Neural cell (in vitro differentiated cells): ENCODE results near the gene BMERB1. TPM values are rescaled to one million over a fixed set of nuclear protein-coding genes. Genes with fewer than 3 reads are reported as not detected.
A peak's percentile ranks its signal among the peaks of the same experiment; 100 is the strongest.
"Not testable (repeated sequence)": the region's sequence is repeated elsewhere in the genome, so short reads cannot be mapped to it uniquely, and the experiment has no call there.

ENCODE experiments used
- H2AFZ ChIP-seq: fragments of 200-600, 300-800 bp; sonication (generic), shearing (Covaris generic); 2 replicates; pipeline ENCODE4 v1.6.0; 2014; ENCODE audit warnings: low read depth, mild to moderate bottlenecking, antibody characterized with exemption, low read length, moderate library complexity
- H3F3A ChIP-seq: fragments of 200-600 bp; shearing (Covaris generic); 2 replicates; pipeline ENCODE4 v1.6.1; 2016; ENCODE audit warnings: mild to moderate bottlenecking, moderate library complexity, mixed read lengths, antibody characterized with exemption, low read length; ENCODE audit not compliant: insufficient read depth, poor library complexity, severe bottlenecking
- H3K27ac ChIP-seq: fragments of 200-600, 300-800 bp; sonication (generic), shearing (Covaris generic); 2 replicates; pipeline ENCODE4 v1.5.1; 2014; ENCODE audit warnings: mild to moderate bottlenecking, low read length, moderate library complexity
- H3K27me3 ChIP-seq: fragments of 300-800, 200-600 bp; sonication (generic), shearing (Covaris generic); 2 replicates; pipeline ENCODE4 v1.6.0; 2014; ENCODE audit warnings: mild to moderate bottlenecking, low read depth, low read length, moderate library complexity; ENCODE audit not compliant: insufficient read depth
- H3K36me3 ChIP-seq: fragments of 300-800, 200-600 bp; sonication (generic), shearing (Covaris generic); 2 replicates; pipeline ENCODE4 v1.5.1; 2014; ENCODE audit warnings: mild to moderate bottlenecking, antibody characterized with exemption, low read length, moderate library complexity; ENCODE audit not compliant: insufficient read depth
- H3K4me2 ChIP-seq: fragments of 300-800, 200-600 bp; sonication (generic), shearing (Covaris generic); 2 replicates; pipeline ENCODE4 v1.6.0; 2014; ENCODE audit warnings: mild to moderate bottlenecking, low read length
- H3K4me3 ChIP-seq: fragments of 300-800, 200-600 bp; sonication (generic), shearing (Covaris generic); 2 replicates; pipeline ENCODE4 v1.5.1; 2014; ENCODE audit warnings: mild to moderate bottlenecking, low read length, moderate library complexity
- H3K79me2 ChIP-seq: fragments of 200-600 bp; shearing (Covaris generic); replicated peaks from 2 replicates; pipeline ENCODE4 v1.6.0; 2014; ENCODE audit warnings: mild to moderate bottlenecking, low read length, moderate library complexity; ENCODE audit not compliant: insufficient read depth
- H3K9ac ChIP-seq: fragments of 300-800, 200-600 bp; sonication (generic), shearing (Covaris generic); 2 replicates; pipeline ENCODE4 v1.6.1; 2016; ENCODE audit warnings: mild to moderate bottlenecking, low read length, mixed read lengths
- H3K9me2 ChIP-seq: fragments of 200-600 bp; shearing (Covaris generic); 2 replicates; pipeline ENCODE4 v1.6.1; 2016; ENCODE audit warnings: mild to moderate bottlenecking, low read length, mixed read lengths; ENCODE audit not compliant: insufficient read depth
- H3K9me3 ChIP-seq: fragments of 200-600, 300-800 bp; sonication (generic), shearing (Covaris generic); 2 replicates; pipeline ENCODE4 v1.6.1; 2016; ENCODE audit warnings: mild to moderate bottlenecking, mixed run types, low read length, moderate library complexity, mixed read lengths
- H4K20me1 ChIP-seq: fragments of 200-600 bp; shearing (Covaris generic); 2 replicates; pipeline ENCODE4 v1.6.1; 2016; ENCODE audit warnings: mild to moderate bottlenecking, mixed run types; ENCODE audit not compliant: insufficient read depth
- CTCF ChIP-seq: fragments of 450-650 bp; IDR thresholded peaks from 2 replicates; pipeline ENCODE4 v1.5.1; 2014; ENCODE audit warnings: antibody characterized with exemption, mild to moderate bottlenecking, moderate library complexity; ENCODE audit not compliant: poor library complexity, severe bottlenecking
- EP300 ChIP-seq: fragments of 450-650 bp; conservative IDR thresholded peaks from 2 replicates; pipeline ENCODE4 v1.6.1; 2014; ENCODE audit warnings: antibody characterized with exemption, mild to moderate bottlenecking, moderate library complexity; ENCODE audit not compliant: poor library complexity, severe bottlenecking
- MXI1 ChIP-seq: fragments of 450-650 bp; conservative IDR thresholded peaks from 2 replicates; pipeline ENCODE4 v1.6.1; 2014; ENCODE audit warnings: antibody characterized with exemption, mild to moderate bottlenecking; ENCODE audit not compliant: poor library complexity, severe bottlenecking
- POLR2AphosphoS5 ChIP-seq: IDR thresholded peaks from 2 replicates; pipeline ENCODE4 v1.6.1; 2012
- RAD21 ChIP-seq: fragments of 450-650 bp; conservative IDR thresholded peaks from 2 replicates; pipeline ENCODE4 v1.6.1; 2014; ENCODE audit warnings: antibody characterized with exemption, mild to moderate bottlenecking, moderate library complexity
- REST ChIP-seq: IDR thresholded peaks from 2 replicates; pipeline ENCODE4 v1.6.1; 2012; ENCODE audit warnings: borderline replicate concordance
- SMC3 ChIP-seq: fragments of 450-650 bp; conservative IDR thresholded peaks from 2 replicates; pipeline ENCODE4 v1.6.1; 2014; ENCODE audit warnings: antibody characterized with exemption, mild to moderate bottlenecking, moderate library complexity; ENCODE audit not compliant: poor library complexity
- TAF1 ChIP-seq: IDR thresholded peaks from 2 replicates; pipeline ENCODE4 v1.6.1; 2012; ENCODE audit warnings: low read depth
- polyA minus RNA-seq: library from RNA; depleted of rRNA, polyadenylated mRNA; stranded (reverse); fragments of >200 nt; gene quantifications from 2 replicates; pipeline ENCODE4 v1.2.3, GENCODE V29; 2014
- polyA plus RNA-seq: library from polyadenylated mRNA; depleted of rRNA; stranded (reverse); fragments of >200 nt; gene quantifications from 2 replicates; pipeline ENCODE4 v1.2.3, GENCODE V29; 2014

The BMERB1 gene
- polyA plus RNA-seq (149 and 223 TPM in 2 replicates), polyA minus RNA-seq (162 and 163 TPM in 2 replicates)

GRCh38 chr16:15434425-15435215, at the start of gene BMERB1:
Gene BMERB1 (plus strand): TSS chr16:15434588. CDS start chr16:15434654, 66 bp downstream.
- H3K4me3 ChIP-seq, result peak within 1 kb of the TSS; percentile 88
- peaks cover 27% of the 10 kb centered on the region for H3K79me2 ChIP-seq
- H3K9me2 ChIP-seq, result no peaks in the 10 kb centered on the region
- peak within 1 kb of the TSS; percentile 93 for H3K27ac ChIP-seq
- H3K9me3 ChIP-seq, result no peaks in the 10 kb centered on the region
- no peaks in the 10 kb centered on the region for H4K20me1 ChIP-seq
- H3K36me3 ChIP-seq, result no peaks in the 10 kb centered on the region
- peak within 1 kb of the TSS; percentile 98 for H3K4me2 ChIP-seq
- H3F3A ChIP-seq, result no peaks in the 10 kb centered on the region
- peak within 1 kb of the TSS; percentile 99 for H2AFZ ChIP-seq
- peak within 1 kb of the TSS; percentile 92 for H3K9ac ChIP-seq
- no peaks in the 10 kb centered on the region for H3K27me3 ChIP-seq
- TF ChIP-seq CTCF (no peak), RAD21 (no peak), SMC3 (peak; percentile 28), REST (peak; percentile 67), TAF1 (peak; percentile 62), MXI1 (peak; percentile 47), POLR2AphosphoS5 (peak; percentile 88), EP300 (peak; percentile 55)

GRCh38 chr16:15388060-15388459, 46.3 kb upstream of the BMERB1 start:
- not testable (repeated sequence) for H4K20me1 ChIP-seq, H3K4me2 ChIP-seq, H3K36me3 ChIP-seq, H3K4me3 ChIP-seq, H3K9me2 ChIP-seq, H2AFZ ChIP-seq, H3K27ac ChIP-seq, H3K27me3 ChIP-seq, H3F3A ChIP-seq, H3K9ac ChIP-seq, H3K79me2 ChIP-seq, H3K9me3 ChIP-seq

GRCh38 chr16:15389916-15390315, 44.5 kb upstream of the BMERB1 start:
- H3K27ac ChIP-seq, H4K20me1 ChIP-seq, H3K4me2 ChIP-seq, H3K9me3 ChIP-seq, H3F3A ChIP-seq, H3K36me3 ChIP-seq, H2AFZ ChIP-seq, H3K9ac ChIP-seq, H3K9me2 ChIP-seq, H3K79me2 ChIP-seq, H3K27me3 ChIP-seq, H3K4me3 ChIP-seq: not testable (repeated sequence)

- not testable (repeated sequence) for H3K9me3 ChIP-seq, H3K9ac ChIP-seq, H3F3A ChIP-seq, H3K27me3 ChIP-seq, H3K9me2 ChIP-seq, H2AFZ ChIP-seq, H3K79me2 ChIP-seq, H4K20me1 ChIP-seq, H3K4me3 ChIP-seq, H3K36me3 ChIP-seq, H3K4me2 ChIP-seq, H3K27ac ChIP-seq
These were observed 41.4 kb upstream of the BMERB1 start for GRCh38 chr16:15393025-15393424.

GRCh38 chr16:15395631-15396508, 38.5 kb upstream of the BMERB1 start, which contains the start of gene MPV17L:
Gene MPV17L (plus strand): TSS chr16:15395754. CDS start chr16:15395898, 144 bp downstream.
- Histone ChIP-seq H3K4me3 (peak within 1 kb of the TSS; percentile 51), H3K9ac (peak within 1 kb of the TSS; percentile 5)
- not testable (repeated sequence) for H3K79me2 ChIP-seq, H3K9me3 ChIP-seq, H3K9me2 ChIP-seq, H2AFZ ChIP-seq, H3F3A ChIP-seq, H3K27me3 ChIP-seq, H3K36me3 ChIP-seq, H3K27ac ChIP-seq, H3K4me2 ChIP-seq, H4K20me1 ChIP-seq
